Lung microvascular endothelial cell (primary cell): ENCODE results near the gene MYLIP. TPM values are rescaled to one million over a fixed set of nuclear protein-coding genes. Genes with fewer than 3 reads are reported as not detected.

Experiments
- DNase-seq, 2 donors: peaks; one replicate each; pipeline versions ENCODE4 v3.0.0 to v3.0.0-alpha.2; 2010; ENCODE audit warnings: low read depth in 2 of 2
- total RNA-seq: library from RNA; depleted of rRNA; stranded (reverse); fragments of >200 nt; gene quantifications from 2 replicates; pipeline ENCODE4 v1.2.1, GENCODE V29; 2014

MYLIP gene
- total RNA-seq, 1 donor from 2014 or later = 39.9 TPM

GRCh38 chr6:16139556-16139955 is 10.7 kb downstream of the MYLIP start:
- DNase-seq = no peak

- DNase-seq = no peak
Measured at GRCh38 chr6:16140607-16141006, 11.7 kb downstream of the MYLIP start.

- no peak for DNase-seq
Measured at GRCh38 chr6:16141514-16141913, 12.6 kb downstream of the MYLIP start.

- DNase-seq = no peak
Measured at GRCh38 chr6:16145038-16145437, 16.2 kb downstream of the MYLIP start.

GRCh38 chr6:16146028-16146427 is 17.1 kb downstream of the MYLIP start:
- DNase-seq = no peak

- DNase-seq = peak; percentile 59 to 82
Measured at GRCh38 chr6:16146527-16146955, 17.7 kb downstream of the MYLIP start.

GRCh38 chr6:16148498-16148897 is 19.6 kb downstream of the MYLIP start:
- DNase-seq = no peak

GRCh38 chr6:16149305-16149704 is 20.4 kb downstream of the MYLIP start:
- DNase-seq = no peak

GRCh38 chr6:16150098-16150497 is 21.2 kb downstream of the MYLIP start:
- no peak for DNase-seq

- no peak for DNase-seq
Measured at GRCh38 chr6:16153211-16153820, 24.4 kb downstream of the MYLIP start.

- peak in 1 of 2 donors; percentile 38 for DNase-seq
Measured at GRCh38 chr6:16154904-16155303, 26.0 kb downstream of the MYLIP start.

- no peak for DNase-seq
Measured at GRCh38 chr6:16157492-16157891, 28.6 kb downstream of the MYLIP start.

GRCh38 chr6:16157909-16158308 is 29.0 kb downstream of the MYLIP start:
- no peak for DNase-seq

GRCh38 chr6:16158943-16159557 is 30.2 kb downstream of the MYLIP start:
- no peak for DNase-seq

- no peak for DNase-seq
Measured at GRCh38 chr6:16160794-16161193, 31.9 kb downstream of the MYLIP start.

GRCh38 chr6:16162003-16162402 is 33.1 kb downstream of the MYLIP start:
- no peak for DNase-seq

GRCh38 chr6:16163066-16163465 is 34.2 kb downstream of the MYLIP start:
- DNase-seq = peak; percentile 29 to 70

GRCh38 chr6:16163535-16164300 is 34.8 kb downstream of the MYLIP start:
- peak; percentile 27 to 71 for DNase-seq

- DNase-seq = no peak
Measured at GRCh38 chr6:16165641-16166040, 36.8 kb downstream of the MYLIP start.

- no peak for DNase-seq
Measured at GRCh38 chr6:16166871-16167608, 38.2 kb downstream of the MYLIP start.

GRCh38 chr6:16168121-16168520 is 39.2 kb downstream of the MYLIP start:
- no peak for DNase-seq

GRCh38 chr6:16168858-16169257 is 40.0 kb downstream of the MYLIP start:
- DNase-seq = peak; percentile 64 to 70
